Astrocyte of the cerebellum (primary cell): Measurements from ENCODE around the gene OVAAL.
"Not testable (repeated sequence)": the region's sequence is repeated elsewhere in the genome, so short reads cannot be mapped to it uniquely, and the experiment has no call there.

Experiments used
- DNase-seq: peaks from one replicate; pipeline ENCODE4 v3.0.0-alpha.2; 2011; ENCODE audit warnings: low read depth
- H3K4me3 ChIP-seq: 2 replicates; pipeline ENCODE4 v1.5.1; 2011; ENCODE audit warnings: mild to moderate bottlenecking, low read depth, low read length, moderate library complexity
- in situ Hi-C: cut with HindIII; loops from 2 replicates; pipeline ENCODE4 v1.10.0; 2017; ENCODE audit warnings: low sequenced_read_pairs
- TF ChIP-seq, protein P1 (sequence below): IDR thresholded peaks from 2 replicates; pipeline ENCODE4 v1.5.1; 2012; ENCODE audit warnings: low read length, low read depth, moderate library complexity, mild to moderate bottlenecking; ENCODE audit errors: missing control alignments

OVAAL gene

GRCh38 chr1:180545991-180546390, 12.8 kb upstream of the OVAAL start:
- TF ChIP-seq, protein P1, sequence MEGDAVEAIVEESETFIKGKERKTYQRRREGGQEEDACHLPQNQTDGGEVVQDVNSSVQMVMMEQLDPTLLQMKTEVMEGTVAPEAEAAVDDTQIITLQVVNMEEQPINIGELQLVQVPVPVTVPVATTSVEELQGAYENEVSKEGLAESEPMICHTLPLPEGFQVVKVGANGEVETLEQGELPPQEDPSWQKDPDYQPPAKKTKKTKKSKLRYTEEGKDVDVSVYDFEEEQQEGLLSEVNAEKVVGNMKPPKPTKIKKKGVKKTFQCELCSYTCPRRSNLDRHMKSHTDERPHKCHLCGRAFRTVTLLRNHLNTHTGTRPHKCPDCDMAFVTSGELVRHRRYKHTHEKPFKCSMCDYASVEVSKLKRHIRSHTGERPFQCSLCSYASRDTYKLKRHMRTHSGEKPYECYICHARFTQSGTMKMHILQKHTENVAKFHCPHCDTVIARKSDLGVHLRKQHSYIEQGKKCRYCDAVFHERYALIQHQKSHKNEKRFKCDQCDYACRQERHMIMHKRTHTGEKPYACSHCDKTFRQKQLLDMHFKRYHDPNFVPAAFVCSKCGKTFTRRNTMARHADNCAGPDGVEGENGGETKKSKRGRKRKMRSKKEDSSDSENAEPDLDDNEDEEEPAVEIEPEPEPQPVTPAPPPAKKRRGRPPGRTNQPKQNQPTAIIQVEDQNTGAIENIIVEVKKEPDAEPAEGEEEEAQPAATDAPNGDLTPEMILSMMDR = no peak
- no peak for DNase-seq
- H3K4me3 ChIP-seq = no peak overlapping the region
- in situ Hi-C loops = no loop called here

DNA sequence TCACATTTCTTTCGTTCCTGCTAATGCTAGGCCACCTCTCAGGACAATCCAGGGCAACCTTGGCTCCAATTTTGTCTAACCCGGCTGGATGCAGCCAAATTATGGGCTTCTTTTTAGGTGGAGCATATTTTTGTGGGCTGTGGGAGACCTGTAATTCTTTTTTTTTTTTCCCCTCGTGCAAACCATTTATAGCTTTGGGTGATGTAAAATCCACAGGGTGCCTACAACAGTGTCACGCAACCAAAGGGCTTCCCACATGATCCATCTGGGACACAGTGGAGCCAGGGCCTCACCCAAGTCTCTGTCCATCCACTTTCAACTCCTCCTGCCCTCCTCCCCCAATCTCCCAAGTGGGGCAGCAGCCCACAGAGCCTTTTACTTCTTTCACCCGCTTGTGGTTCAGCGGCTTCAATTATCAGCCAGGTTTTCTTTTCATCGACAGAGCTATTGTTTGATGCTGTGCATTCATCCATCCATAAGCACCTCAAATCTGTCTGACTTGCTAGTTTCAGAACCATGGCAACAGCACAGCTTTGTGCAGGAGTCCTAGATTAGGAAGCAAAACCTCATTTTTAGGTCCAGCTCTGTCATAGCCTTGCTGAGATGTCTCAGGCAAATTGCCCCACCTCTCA, 10.0 kb upstream of the OVAAL start:
- H3K4me3 ChIP-seq = no peak overlapping the region
- TF ChIP-seq, protein P1 = no peak
- DNase-seq = no peak
- in situ Hi-C loops = no loop called here

DNA sequence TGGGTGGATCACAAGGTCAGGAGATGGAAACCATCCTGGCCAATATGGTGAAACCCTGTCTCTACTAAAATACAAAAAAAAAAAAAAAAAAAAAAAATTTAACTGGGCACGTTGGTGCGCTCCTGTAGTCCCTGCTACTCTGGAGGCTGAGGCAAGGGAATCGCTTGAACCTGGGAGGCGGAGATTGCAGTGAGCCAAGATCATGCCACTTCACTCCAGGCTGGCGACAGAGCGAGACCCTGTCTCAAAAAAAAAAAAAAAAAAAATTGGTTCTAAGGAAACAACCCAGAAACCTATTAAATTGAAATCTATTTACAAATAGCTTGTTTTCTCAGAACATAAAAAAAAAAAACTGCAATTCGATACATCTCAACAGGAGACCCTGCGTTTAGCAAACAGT, 9.0 kb upstream of the OVAAL start:
- DNase-seq, H3K4me3 ChIP-seq, in situ Hi-C loops: not testable (repeated sequence)

- no peak for DNase-seq
- TF ChIP-seq, protein P1 = no peak
- in situ Hi-C loops = no loop called here
- no peak overlapping the region for H3K4me3 ChIP-seq
These were observed 8.5 kb upstream of the OVAAL start for GRCh38 chr1:180550241-180550640.

DNA sequence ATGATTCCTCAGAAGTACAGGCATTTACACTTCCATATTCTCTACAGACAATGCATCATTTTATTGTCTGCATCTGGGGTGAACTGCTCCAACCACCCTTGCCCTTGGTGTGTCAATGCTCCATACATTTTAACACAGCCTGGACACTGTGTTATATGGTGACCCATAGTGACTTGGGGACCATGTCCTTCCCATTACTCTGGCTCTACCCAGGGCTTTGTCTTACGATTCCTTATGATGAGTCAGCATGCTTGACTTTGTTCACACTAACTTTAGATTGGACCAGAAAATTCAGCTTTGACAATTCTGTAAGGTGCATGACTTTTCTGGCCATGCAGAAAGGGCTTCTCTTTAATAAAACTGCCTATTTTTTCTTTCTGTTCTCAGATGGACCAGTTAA, 6.8 kb upstream of the OVAAL start:
- in situ Hi-C loops = no loop called here
- no peak overlapping the region for H3K4me3 ChIP-seq
- DNase-seq = no peak
- TF ChIP-seq, protein P1 = no peak

DNA sequence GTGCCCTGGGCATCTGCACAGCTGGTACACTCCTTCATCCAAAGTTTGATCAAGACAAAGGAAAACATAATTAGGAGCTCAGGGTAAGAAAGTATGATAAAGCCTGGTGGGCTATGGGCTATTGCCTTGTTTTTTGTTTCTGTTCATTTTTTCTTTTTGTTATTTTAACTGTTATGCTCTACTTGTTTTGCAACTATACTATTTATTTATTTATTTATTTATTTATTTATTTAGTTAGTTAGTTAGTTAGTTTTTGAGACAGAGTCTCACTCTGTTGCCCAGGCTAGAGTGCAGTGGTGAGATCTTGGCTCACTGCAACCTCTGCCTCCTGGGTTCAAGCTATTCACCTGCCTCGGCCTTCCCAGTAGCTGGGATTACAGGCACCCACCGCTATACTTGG, 5.7 kb upstream of the OVAAL start:
- not testable (repeated sequence) for H3K4me3 ChIP-seq, DNase-seq

DNA sequence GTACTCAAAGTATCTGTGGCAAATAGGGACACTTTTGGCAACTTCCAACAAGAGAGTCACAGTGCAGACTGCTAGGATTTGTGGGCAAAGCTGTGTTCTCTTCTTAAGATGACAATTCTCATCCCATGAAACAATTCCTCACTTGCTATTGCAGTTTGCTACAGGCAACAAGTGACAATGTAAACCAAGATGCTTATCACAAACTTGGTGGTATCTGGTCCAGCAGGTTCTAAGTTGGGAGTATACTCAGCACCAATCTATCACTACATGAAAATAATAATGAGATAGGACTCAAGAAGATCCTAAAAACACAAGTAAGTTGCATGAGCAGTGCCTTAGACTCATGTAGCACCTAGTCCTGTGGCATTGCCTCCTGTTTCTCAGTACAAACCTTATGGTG, 3.4 kb upstream of the OVAAL start:
- in situ Hi-C loops = no loop called here
- TF ChIP-seq, protein P1 = no peak
- no peak for DNase-seq
- no peak overlapping the region for H3K4me3 ChIP-seq

More for the DNA sequence above, 5.7 kb upstream of the OVAAL start:
- in situ Hi-C loops = not testable (repeated sequence)
